Spleen (tissue), 11 donors: ENCODE measurements around the gene SHC2. TPM values are rescaled to one million over a fixed set of nuclear protein-coding genes. Genes with fewer than 3 reads are reported as not detected.
"Not testable (repeated sequence)": the region's sequence is repeated elsewhere in the genome, so short reads cannot be mapped to it uniquely, and the experiment has no call there.

Experiments used
- DNase-seq: peaks from one replicate; pipeline ENCODE4 v3.0.0-alpha.2; 2020
- H3K27ac ChIP-seq, 8 donors: fragments of 200-600 bp; sonication (generic) in 7 of 8; 1 replicate in 4 of 8; 2 replicates in 4 of 8; pipeline versions ENCODE4 v1.5.0 to v1.8.0; 2016 to 2021; ENCODE audit warnings: inconsistent platforms in 4 of 8, mild to moderate bottlenecking in 4 of 8, moderate library complexity in 1 of 8
- H3K27me3 ChIP-seq, 7 donors: fragments of 200-600 bp; sonication (generic) in 6 of 7; replicated peaks in 1 of 7; 1 replicate in 4 of 7; 2 replicates in 3 of 7; pipeline versions ENCODE4 v1.5.0 to v1.8.0; 2016 to 2021; ENCODE audit warnings: inconsistent platforms in 3 of 7, mild to moderate bottlenecking in 1 of 7
- H3K36me3 ChIP-seq, 6 donors: fragments of 200-600 bp; sonication (generic) in 5 of 6; 1 replicate in 4 of 6; 2 replicates in 2 of 6; pipeline versions ENCODE4 v1.5.0 to v1.8.0; 2016 to 2021; ENCODE audit warnings: inconsistent platforms in 2 of 6
- H3K4me1 ChIP-seq, 6 donors: fragments of 200-600 bp; sonication (generic) in 5 of 6; 1 replicate in 3 of 6; 2 replicates in 3 of 6; pipeline versions ENCODE4 v1.5.0 to v1.8.0; 2016 to 2021; ENCODE audit warnings: inconsistent platforms in 3 of 6
- H3K4me3 ChIP-seq, 8 donors: fragments of 200-600 bp; sonication (generic) in 7 of 8; 1 replicate in 4 of 8; 2 replicates in 4 of 8; pipeline versions ENCODE4 v1.5.0 to v1.8.0; 2016 to 2021; ENCODE audit warnings: inconsistent platforms in 4 of 8, mild to moderate bottlenecking in 4 of 8, moderate library complexity in 2 of 8
- H3K9me3 ChIP-seq, 8 donors: fragments of 200-600 bp; sonication (generic) in 7 of 8; 1 replicate in 4 of 8; 2 replicates in 4 of 8; pipeline versions ENCODE4 v1.5.0 to v1.8.0; 2016 to 2021; ENCODE audit warnings: inconsistent platforms in 4 of 8
- POLR2A ChIP-seq, 3 donors: fragments of 450-650 bp; IDR thresholded peaks; one replicate each; pipeline ENCODE4 v1.5.1; 2017; ENCODE audit warnings: antibody characterized with exemption in 3 of 3, mild to moderate bottlenecking in 1 of 3
- POLR2AphosphoS5 ChIP-seq, 3 donors: sonication (generic); formaldehyde crosslinking; IDR thresholded peaks; one replicate each; pipeline ENCODE4 v1.5.1; 2017; ENCODE audit warnings: antibody characterized with exemption in 3 of 3
- WGBS, 5 donors: extraction: QIAGEN DNeasy Blood & Tissue Kit in 3 of 5; methylation state at CpG; one replicate each; pipeline versions ENCODE4 v1.1.5 to v1.1.7; 2013 to 2018; 5-methylcytosine and 5-hydroxymethylcytosine counted together
- intact Hi-C: fragments of 100-400 bp; cut with DNase I; formaldehyde crosslinking; loops from one replicate; pipeline ENCODE4 v1.15.0; 2023; ENCODE audit warnings: low total_unique reads
- polyA plus RNA-seq, 3 donors: library from polyadenylated mRNA; stranded (reverse); fragments of 200-250 nt; gene quantifications; one replicate each; pipeline ENCODE4 v1.2.1, GENCODE V29; 2013
- total RNA-seq, 7 donors: library from RNA; depleted of rRNA in 3 of 7; stranded (reverse); fragments of >200 nt in 3 of 7; fragmentation: NEBNext Ultra II Directional in 4 of 7; extraction: Animal tissue kit (Norgen Biotek cat#: 25700) in 4 of 7; gene quantifications; one replicate each; pipeline versions ENCODE4 v1.1.0 to v1.2.1, GENCODE V29; 2016 to 2021
- TF ChIP-seq, protein P1 (sequence below), 11 experiments: fragments of 200-600 bp in 7 of 11; fragments of 450-650 bp in 4 of 11; sonication (generic) in 4 of 11; IDR thresholded peaks in 8 of 11; conservative IDR thresholded peaks in 3 of 11; 1 replicate in 7 of 11; 2 replicates in 4 of 11; pipeline versions ENCODE4 v1.4.0 to v1.8.0; 2016 to 2021; ENCODE audit warnings: antibody characterized with exemption in 11 of 11, inconsistent platforms in 4 of 11, mild to moderate bottlenecking in 1 of 11
- donor health status: healthy with polysubstance abuse.
- donor health status: DM: no; HTN: no; CAD: no; lungs with moderate emphysema.
- donor health status: DM: no; HTN: no; CAD: no.
- donor health status: Bipolar disorder and iron deficiency.
- donor health status: healthy.
- donor health status: DM: no; HTN: no; CAD: no.
- donor health status: DM: yes; HTN: yes; CAD: no.

SHC2 gene
- total and polyA plus RNA-seq, 10 donors = 19.6 to 123 (median 45.2) TPM

GRCh38 chr19:483332-484072 lies 22.7 kb upstream of the SHC2 start:
- Histone ChIP-seq H3K9me3 (peaks cover 0 to 15% (median 0%) of the 10 kb centered on the region in 8 donors), H3K36me3 (no peaks in the 10 kb centered on the region), H3K27me3 (peaks cover 0 to 23% (median 5%) of the 10 kb centered on the region in 7 donors), H3K4me1 (peaks cover 0 to 16% (median 10%) of the 10 kb centered on the region in 6 donors), H3K4me3 (no peak overlapping the region), H3K27ac (peak overlapping the region in 1 of 8 donors; percentile 11)
- 61 to 72% (median 65%) methylated on average over 17 to 21 of the region's 21 CpGs for WGBS, 5 donors
- intact Hi-C loops = no loop called here
- TF ChIP-seq, protein P1, sequence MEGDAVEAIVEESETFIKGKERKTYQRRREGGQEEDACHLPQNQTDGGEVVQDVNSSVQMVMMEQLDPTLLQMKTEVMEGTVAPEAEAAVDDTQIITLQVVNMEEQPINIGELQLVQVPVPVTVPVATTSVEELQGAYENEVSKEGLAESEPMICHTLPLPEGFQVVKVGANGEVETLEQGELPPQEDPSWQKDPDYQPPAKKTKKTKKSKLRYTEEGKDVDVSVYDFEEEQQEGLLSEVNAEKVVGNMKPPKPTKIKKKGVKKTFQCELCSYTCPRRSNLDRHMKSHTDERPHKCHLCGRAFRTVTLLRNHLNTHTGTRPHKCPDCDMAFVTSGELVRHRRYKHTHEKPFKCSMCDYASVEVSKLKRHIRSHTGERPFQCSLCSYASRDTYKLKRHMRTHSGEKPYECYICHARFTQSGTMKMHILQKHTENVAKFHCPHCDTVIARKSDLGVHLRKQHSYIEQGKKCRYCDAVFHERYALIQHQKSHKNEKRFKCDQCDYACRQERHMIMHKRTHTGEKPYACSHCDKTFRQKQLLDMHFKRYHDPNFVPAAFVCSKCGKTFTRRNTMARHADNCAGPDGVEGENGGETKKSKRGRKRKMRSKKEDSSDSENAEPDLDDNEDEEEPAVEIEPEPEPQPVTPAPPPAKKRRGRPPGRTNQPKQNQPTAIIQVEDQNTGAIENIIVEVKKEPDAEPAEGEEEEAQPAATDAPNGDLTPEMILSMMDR (IDR thresholded peaks at IDR 0.05 in 8 of 11, conservative IDR thresholded peaks at IDR 0.05 in 3 of 11) = no peak
- no peak for TF ChIP-seq POLR2A (IDR thresholded peaks at IDR 0.05)
- TF ChIP-seq POLR2AphosphoS5 (IDR thresholded peaks at IDR 0.05) = no peak
- peak; percentile 36 for DNase-seq

DNA sequence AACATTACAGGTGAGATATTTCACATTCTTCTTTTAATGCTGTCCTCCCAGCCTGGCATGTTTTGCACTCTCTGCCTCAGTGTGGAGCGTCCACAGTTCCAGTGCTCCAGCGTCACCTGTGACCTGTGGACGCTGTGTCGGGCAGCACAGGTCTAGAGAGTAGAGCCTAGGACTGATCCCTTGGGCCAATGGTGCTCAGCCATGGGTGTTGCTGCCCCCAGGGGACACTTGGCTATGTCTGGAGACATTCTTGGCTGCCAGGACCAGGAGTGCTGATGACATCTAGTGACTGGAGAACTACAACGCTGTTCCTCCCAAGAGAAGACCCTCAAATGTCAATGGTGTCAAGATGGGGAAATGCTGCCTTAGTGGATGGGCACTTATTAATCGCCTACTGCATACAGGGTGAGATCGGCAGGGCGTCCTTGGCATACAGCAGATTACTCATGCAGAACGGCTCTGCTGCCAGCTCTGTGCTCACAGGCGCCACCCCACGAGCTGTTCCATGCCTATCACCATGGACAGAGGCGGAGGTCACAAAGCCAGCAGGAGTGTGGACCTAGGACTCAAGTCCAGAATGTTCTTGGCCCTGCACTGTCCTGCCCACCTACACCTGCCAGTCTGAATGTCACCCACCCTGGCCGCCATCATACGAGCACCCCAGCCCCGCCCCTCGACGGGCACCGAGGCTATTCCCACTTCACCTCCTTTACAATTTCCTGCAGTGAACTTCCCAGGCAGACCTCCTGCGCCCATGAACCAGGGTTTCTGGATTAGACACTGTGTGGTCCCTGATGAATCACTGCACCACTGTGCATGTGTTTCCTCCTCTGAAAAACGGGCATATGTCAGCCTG lies 21.6 kb upstream of the SHC2 start:
- intact Hi-C loops = no loop called here
- DNase-seq = peak; percentile 55
- H3K27ac ChIP-seq = peak overlapping the region in 1 of 8 donors; percentile 11
- no peaks in the 10 kb centered on the region for H3K36me3 ChIP-seq
- TF ChIP-seq, protein P1 (IDR thresholded peaks at IDR 0.05 in 8 of 11, conservative IDR thresholded peaks at IDR 0.05 in 3 of 11) = no peak
- TF ChIP-seq POLR2AphosphoS5 (IDR thresholded peaks at IDR 0.05) (no peak), POLR2A (IDR thresholded peaks at IDR 0.05) (no peak)
- peaks cover 0 to 9% (median 5%) of the 10 kb centered on the region in 6 donors for H3K4me1 ChIP-seq
- no peak overlapping the region for H3K4me3 ChIP-seq
- peaks cover 0 to 23% (median 5%) of the 10 kb centered on the region in 7 donors for H3K27me3 ChIP-seq
- WGBS, 5 donors = 54 to 64% (median 62%) methylated on average over 19 to 20 of the region's 20 CpGs
- peaks cover 0 to 15% (median 0%) of the 10 kb centered on the region in 8 donors for H3K9me3 ChIP-seq

- H3K4me1 ChIP-seq, DNase-seq, intact Hi-C loops, H3K4me3 ChIP-seq, H3K36me3 ChIP-seq, H3K27ac ChIP-seq: not testable (repeated sequence)
- WGBS, 5 donors = 91 to 98% (median 96%) methylated on average over 3 of the region's 3 CpGs
- Histone ChIP-seq H3K27me3 (peaks cover 0 to 19% (median 5%) of the 10 kb centered on the region in 7 donors), H3K9me3 (peaks cover 0 to 15% (median 0%) of the 10 kb centered on the region in 8 donors)
Measured at GRCh38 chr19:481100-481499, 20.3 kb upstream of the SHC2 start.

DNA sequence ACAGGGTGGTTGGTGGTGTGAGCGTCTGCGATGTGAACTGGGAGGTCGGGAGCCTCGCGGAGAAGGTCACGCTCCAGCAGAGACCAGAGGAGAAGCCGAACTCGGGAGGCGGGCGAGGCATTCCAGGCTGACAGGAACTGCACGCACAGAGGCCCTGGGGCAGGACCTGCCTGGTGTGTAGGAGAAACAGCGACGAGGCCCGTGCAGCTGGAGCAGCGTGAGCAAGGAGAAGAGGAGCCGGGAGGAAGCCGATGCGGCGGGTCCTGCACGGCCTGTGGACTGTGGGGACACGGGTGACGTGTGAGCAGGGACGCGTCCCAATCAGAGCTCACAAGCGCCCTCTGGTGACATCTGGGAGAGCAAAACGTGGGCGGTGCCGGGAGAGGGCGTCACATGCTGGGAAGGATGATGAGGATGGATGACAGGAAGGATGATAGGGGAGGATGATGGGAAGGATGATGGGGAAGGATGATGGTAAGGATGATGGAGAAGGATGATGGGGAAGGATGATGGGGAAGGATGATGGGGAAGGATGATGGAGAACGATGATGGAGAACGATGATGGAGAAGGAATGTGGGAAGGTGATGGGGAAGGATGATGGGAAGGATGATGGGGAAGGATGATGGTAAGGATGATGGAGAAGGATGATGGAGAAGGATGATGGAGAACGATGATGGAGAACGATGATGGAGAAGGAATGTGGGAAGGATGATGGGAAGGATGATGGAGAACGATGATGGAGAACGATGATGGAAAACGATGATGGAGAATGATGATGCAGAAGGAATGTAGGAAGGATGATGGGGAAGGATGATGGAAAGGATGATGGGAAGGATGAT lies 19.4 kb upstream of the SHC2 start:
- H3K4me1 ChIP-seq = peaks cover 0 to 13% (median 7%) of the 10 kb centered on the region in 6 donors
- WGBS, 5 donors = 30 to 37% (median 34%) methylated on average over 36 of the region's 36 CpGs
- H3K27me3 ChIP-seq = peaks cover 0 to 17% (median 0%) of the 10 kb centered on the region in 7 donors
- peak overlapping the region in 3 of 8 donors; percentile 39 to 54 (median 50) for H3K27ac ChIP-seq
- peak; percentile 81 for DNase-seq
- H3K4me3 ChIP-seq = peak overlapping the region in 1 of 8 donors; percentile 34
- TF ChIP-seq POLR2A (IDR thresholded peaks at IDR 0.05) (no peak), POLR2AphosphoS5 (IDR thresholded peaks at IDR 0.05) (peak; percentile 55 to 75 (median 66))
- TF ChIP-seq, protein P1 (IDR thresholded peaks at IDR 0.05 in 8 of 11, conservative IDR thresholded peaks at IDR 0.05 in 3 of 11) = peak; percentile 15 to 70 (median 51)
- intact Hi-C loops = no loop called here
- H3K9me3 ChIP-seq = peaks cover 0 to 15% (median 0%) of the 10 kb centered on the region in 8 donors
- H3K36me3 ChIP-seq = no peaks in the 10 kb centered on the region
